VCaP (cell line): Measurements from ENCODE around the gene PPM1F.

ENCODE experiments used
- H3K27ac ChIP-seq: fragments of 450-650 bp; 2 replicates; pipeline ENCODE4 v1.5.1; 2017
- CTCF ChIP-seq: fragments of 450-650 bp; conservative IDR thresholded peaks from 2 replicates; pipeline ENCODE4 v1.5.1; 2017; ENCODE audit warnings: mild to moderate bottlenecking, moderate library complexity

PPM1F gene, protein sequence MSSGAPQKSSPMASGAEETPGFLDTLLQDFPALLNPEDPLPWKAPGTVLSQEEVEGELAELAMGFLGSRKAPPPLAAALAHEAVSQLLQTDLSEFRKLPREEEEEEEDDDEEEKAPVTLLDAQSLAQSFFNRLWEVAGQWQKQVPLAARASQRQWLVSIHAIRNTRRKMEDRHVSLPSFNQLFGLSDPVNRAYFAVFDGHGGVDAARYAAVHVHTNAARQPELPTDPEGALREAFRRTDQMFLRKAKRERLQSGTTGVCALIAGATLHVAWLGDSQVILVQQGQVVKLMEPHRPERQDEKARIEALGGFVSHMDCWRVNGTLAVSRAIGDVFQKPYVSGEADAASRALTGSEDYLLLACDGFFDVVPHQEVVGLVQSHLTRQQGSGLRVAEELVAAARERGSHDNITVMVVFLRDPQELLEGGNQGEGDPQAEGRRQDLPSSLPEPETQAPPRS

DNA sequence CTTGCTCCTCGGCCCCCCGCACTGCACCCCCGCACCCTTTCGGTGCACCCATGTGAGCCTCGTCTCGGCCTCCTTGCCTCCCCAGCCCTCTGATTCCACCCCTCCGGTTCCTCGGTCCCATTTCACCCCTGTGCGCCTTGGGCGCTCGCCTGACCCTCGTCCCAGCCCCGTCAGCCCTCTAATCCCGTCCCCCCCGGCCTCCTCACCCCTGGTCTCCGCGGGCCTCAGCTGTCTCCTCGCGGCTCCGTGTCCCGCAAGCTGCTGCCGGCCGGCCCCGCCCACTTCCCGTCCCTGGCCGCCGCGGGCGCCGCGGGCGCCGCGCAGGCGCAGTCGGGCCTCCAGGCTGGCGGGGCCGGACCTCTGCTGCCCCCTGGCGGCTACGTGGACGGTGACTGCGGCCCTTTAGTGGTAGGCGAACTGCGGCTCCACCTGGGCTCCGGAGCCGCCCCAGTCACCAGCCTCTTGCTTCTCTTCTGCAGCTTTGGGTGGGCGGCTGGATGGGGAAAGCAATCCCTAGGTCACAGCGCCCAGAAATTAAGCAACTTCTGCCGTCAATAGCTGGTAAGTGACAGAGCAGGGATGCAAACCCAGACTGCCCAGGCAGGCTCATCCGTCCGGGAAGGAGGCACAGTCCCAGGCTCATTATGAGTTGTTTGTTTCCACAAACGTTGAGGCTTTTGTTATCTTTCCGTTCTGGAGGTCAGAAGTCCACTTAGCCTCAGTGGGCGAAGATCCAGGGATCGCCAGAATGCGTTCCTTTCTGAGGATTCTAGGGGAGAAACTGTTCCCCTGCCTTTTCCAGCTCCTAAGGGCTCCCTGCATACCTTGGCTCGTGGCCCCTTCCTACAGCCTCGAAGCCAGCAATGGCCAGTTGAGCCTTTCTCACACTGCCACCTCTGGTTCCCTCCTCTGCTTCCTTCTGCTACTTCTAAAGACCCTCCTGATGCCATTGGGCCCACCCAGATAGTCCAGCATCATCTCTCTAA, at the start of gene PPM1F:
Gene PPM1F, minus strand, starts transcription at position 263 of the 986 bp plus-strand sequence. CDS start 6,800 bp downstream, outside the sequence.
- peak within 1 kb of the TSS; percentile 71 for H3K27ac ChIP-seq
- peak; percentile 98 for TF ChIP-seq CTCF

- TF ChIP-seq CTCF: no peak
- H3K27ac ChIP-seq: no peak overlapping the region
Measured at GRCh38 chr22:22001664-22002525, 49.2 kb upstream of the PPM1F start.

GRCh38 chr22:21998595-21999247, 46.1 kb upstream of the PPM1F start:
- no peak overlapping the region for H3K27ac ChIP-seq
- no peak for TF ChIP-seq CTCF

DNA sequence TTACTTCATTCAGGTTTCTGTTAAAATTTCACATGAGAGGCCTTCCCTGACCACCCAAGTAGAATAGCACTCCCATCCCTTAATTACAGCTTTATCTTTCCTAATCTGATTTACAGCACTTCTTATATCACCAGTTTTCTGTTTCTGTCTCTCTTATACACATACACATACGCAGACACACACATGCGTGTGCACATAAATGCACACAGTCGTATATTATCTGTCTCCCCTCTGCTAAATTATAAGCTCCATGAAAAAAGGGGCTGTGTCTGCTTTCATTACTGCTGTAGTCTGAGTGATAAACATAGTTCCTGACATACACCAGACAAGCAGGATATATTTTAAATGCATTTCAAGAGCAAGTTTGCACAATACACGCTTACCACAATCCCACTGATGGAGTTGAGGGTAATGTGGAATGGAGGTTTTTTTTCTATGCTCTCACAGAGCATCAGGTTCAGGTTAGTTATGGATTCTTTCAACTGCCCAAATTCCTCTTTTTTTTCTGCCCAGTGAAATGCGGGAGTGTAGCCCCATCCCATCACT, 43.6 kb upstream of the PPM1F start:
- no peak overlapping the region for H3K27ac ChIP-seq
- no peak for TF ChIP-seq CTCF

DNA sequence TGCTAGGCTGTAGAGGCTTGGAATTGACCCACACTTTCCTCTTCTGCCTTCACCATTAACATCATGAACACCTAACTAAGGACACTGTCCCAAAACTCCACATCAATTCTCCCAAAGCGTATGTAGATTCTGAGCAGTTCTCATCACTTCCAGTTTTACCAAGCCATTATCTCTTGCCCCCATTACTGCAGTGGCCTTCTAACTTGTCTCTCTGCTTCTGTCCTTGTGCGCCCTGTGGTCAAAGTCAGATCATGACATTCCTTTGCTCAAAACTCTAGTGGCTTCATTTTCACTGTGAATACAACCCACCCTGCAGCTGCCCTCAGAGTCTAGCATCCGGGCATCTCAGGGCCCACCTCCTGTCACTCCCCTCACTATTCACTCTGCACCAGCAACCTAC, 43.0 kb upstream of the PPM1F start:
- no peak for TF ChIP-seq CTCF
- no peak overlapping the region for H3K27ac ChIP-seq

DNA sequence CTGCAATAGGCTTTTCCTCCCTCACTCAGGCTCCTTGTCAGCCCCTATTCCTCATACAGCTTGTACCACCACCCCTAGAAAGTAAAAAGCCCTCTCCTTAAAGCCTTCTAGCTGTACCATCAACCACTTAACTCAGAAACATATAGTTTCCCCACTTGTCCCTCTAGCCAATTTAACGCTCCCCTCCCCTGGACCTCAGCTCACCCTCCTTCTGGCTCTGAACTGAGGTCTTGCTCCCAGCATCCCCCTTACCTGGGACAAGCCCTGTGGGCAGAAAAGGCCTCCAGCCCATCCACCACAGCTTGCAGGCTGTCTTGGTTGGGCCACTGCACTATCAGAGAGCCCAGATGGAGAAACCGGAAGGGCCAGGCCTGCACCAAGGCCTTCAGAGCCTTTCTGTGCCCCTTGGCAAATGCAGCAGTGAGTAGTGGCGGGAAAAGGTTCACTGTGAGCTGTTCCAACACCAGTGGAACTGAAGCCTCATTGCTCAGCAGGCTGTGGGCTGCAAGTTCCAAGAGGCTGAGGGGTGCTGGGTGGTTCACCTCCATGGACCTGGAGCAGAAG, 42.3 kb upstream of the PPM1F start:
- no peak overlapping the region for H3K27ac ChIP-seq
- TF ChIP-seq CTCF: no peak
